HUES64 (cell line): Measurements from ENCODE around the gene ZNF524.

Source experiments
- H3K27ac ChIP-seq: 2 replicates; pipeline ENCODE4 v1.7.0; 2013; ENCODE audit warnings: low read depth, low read length, inconsistent platforms
- H3K27me3 ChIP-seq: 2 replicates; pipeline ENCODE4 v1.6.1; 2013; ENCODE audit warnings: mild to moderate bottlenecking, low read length; ENCODE audit not compliant: insufficient read depth
- H3K36me3 ChIP-seq: 2 replicates; pipeline ENCODE4 v1.6.1; 2013; ENCODE audit warnings: mild to moderate bottlenecking, low read length; ENCODE audit not compliant: insufficient read depth
- H3K4me1 ChIP-seq: 2 replicates; pipeline ENCODE4 v1.6.1; 2013; ENCODE audit warnings: mild to moderate bottlenecking, low read length, moderate library complexity; ENCODE audit not compliant: insufficient read depth
- H3K4me3 ChIP-seq: 2 replicates; pipeline ENCODE4 v1.5.1; 2013; ENCODE audit warnings: mild to moderate bottlenecking, low read length, moderate library complexity
- H3K9ac ChIP-seq: 2 replicates; pipeline ENCODE4 v1.6.1; 2013; ENCODE audit warnings: mild to moderate bottlenecking, low read depth, low read length
- H3K9me3 ChIP-seq: 2 replicates; pipeline ENCODE4 v1.6.1; 2013; ENCODE audit warnings: low read depth, low read length; ENCODE audit not compliant: insufficient read depth
- WGBS: fragments of 150-250, 120-280 bp; methylation state at CpG from one replicate; pipeline ENCODE4 v1.1.7; 2013; ENCODE audit warnings: missing lambda C conversion rate; 5-methylcytosine and 5-hydroxymethylcytosine counted together

ZNF524 gene

DNA sequence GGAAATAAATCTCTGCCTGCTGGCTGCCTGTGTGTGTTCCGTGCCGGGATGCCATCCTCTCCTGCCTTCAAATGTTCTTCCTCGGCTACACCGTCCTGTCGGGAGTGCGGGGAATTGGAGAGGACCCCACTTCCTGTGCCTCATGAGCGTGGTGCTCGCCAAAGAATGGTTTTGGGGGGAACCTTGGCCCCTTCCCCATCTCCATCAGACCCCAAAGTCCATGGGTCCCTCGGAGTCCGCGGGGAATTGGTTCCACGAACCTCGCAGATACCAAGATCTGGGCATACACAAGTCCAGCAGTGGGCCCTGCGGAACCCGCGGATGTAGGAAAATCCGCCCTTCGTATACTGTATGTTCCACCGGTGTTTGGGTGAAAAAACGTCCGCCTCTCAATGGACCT lies 3.0 kb downstream of the ZNF524 start:
- Histone ChIP-seq H3K27me3 (no peaks in the 10 kb centered on the region), H3K27ac (no peak overlapping the region), H3K36me3 (peaks cover 12% of the 10 kb centered on the region; the same call in 1 of the 2 replicates), H3K4me3 (no peak overlapping the region), H3K9me3 (no peaks in the 10 kb centered on the region), H3K9ac (no peak overlapping the region), H3K4me1 (peaks cover 14% of the 10 kb centered on the region)
- WGBS: 94% methylated on average over 21 of the region's 21 CpGs

DNA sequence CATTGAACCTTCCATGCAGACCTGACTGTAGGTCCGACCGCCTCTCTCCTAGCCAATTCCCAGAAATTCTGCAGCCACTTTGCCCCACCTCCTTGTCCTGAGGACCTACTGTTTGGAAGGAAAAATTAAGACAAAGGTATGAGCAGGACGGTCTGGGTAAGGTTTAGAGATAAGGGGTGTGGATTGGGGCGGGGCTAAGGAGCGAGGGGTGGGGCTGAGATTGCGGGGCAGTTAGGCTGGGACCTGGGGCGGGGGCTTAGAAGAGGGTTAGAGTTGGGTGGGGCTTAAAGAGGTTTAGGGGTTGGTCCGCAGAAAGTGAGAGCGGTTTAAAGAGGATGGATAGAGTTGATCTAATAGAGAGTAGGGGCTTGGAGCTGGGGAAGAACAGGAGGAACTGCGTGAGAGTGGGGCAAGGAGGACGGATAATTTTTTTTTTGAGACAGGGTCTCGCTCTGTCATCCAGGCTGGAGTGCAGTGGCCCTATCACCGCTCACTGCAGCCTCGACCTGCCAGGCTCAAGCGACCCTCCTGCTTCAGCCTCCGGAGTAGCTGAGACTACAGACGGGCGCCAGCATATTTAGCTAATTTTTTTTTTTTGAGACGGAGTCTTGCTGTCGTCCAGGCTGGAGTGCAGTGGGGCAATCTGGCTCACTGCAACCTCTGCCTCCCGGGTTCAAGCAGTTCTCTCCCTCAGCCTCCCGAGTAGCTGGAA lies 3.6 kb downstream of the ZNF524 start:
- 88% methylated on average over 22 of the region's 22 CpGs for WGBS
- H3K27me3 ChIP-seq: no peaks in the 10 kb centered on the region
- H3K9me3 ChIP-seq: no peaks in the 10 kb centered on the region
- no peak overlapping the region for H3K27ac ChIP-seq
- peaks cover 8% of the 10 kb centered on the region; the same call in 1 of the 2 replicates for H3K4me1 ChIP-seq
- H3K9ac ChIP-seq: no peak overlapping the region
- no peak overlapping the region; the same call in 1 of the 2 replicates for H3K4me3 ChIP-seq
- peaks cover 12% of the 10 kb centered on the region; the same call in 1 of the 2 replicates for H3K36me3 ChIP-seq

- H3K9ac ChIP-seq: peak overlapping the region; percentile 48
- WGBS: under 1% methylated on average over 43 of the region's 43 CpGs
These were observed 5.1 kb downstream of the ZNF524 start for GRCh38 chr19:55605207-55605636.

GRCh38 chr19:55605637-55606470 lies 5.8 kb downstream of the ZNF524 start, which contains the start of gene ZNF865:
TSS of gene ZNF865 (plus strand) at chr19:55605647. CDS start at chr19:55613619, 7,972 bp downstream.
- H3K27ac ChIP-seq: peak within 1 kb of the TSS; percentile 98
- peaks cover 20% of the 10 kb centered on the region for H3K36me3 ChIP-seq
- under 1% methylated on average over 44 of the region's 44 CpGs for WGBS
- H3K4me3 ChIP-seq: peak within 1 kb of the TSS; percentile 81
- H3K9ac ChIP-seq: peak within 1 kb of the TSS; percentile 76
- H3K4me1 ChIP-seq: peaks cover 8% of the 10 kb centered on the region; the same call in 1 of the 2 replicates
- H3K9me3 ChIP-seq: no peaks in the 10 kb centered on the region
- no peaks in the 10 kb centered on the region for H3K27me3 ChIP-seq

More at GRCh38 chr19:55605207-55605636, 5.1 kb downstream of the ZNF524 start:
- peak overlapping the region; percentile 81 for H3K4me3 ChIP-seq
- H3K4me1 ChIP-seq: peaks cover 8% of the 10 kb centered on the region; the same call in 1 of the 2 replicates
- H3K27ac ChIP-seq: peak overlapping the region; percentile 98; the same call in 1 of the 2 replicates
- peaks cover 20% of the 10 kb centered on the region for H3K36me3 ChIP-seq
- H3K27me3 ChIP-seq: no peaks in the 10 kb centered on the region
- H3K9me3 ChIP-seq: no peaks in the 10 kb centered on the region

DNA sequence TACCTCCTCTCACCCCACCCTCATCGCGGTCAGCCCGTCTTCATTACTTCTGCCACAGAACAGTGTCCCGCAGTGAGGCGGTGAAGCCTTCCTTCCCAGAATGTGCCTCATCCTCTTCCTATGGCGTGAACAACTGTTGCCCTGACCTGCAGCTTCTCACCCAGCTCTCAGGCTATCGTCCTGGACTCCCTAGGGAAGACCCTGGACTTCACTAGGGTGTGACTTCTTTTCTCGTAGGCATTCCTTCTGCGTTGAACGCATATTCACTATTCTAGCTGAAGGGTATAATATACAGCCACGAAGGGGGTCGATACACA lies 6.3 kb downstream of the ZNF524 start:
- 35% methylated on average over 12 of the region's 12 CpGs for WGBS
- H3K4me1 ChIP-seq: peaks cover 6% of the 10 kb centered on the region; the same call in 1 of the 2 replicates
- peak overlapping the region; percentile 56; the same call in 1 of the 2 replicates for H3K9ac ChIP-seq
- peaks cover 20% of the 10 kb centered on the region for H3K36me3 ChIP-seq
- H3K27ac ChIP-seq: peak overlapping the region; percentile 34; the same call in 1 of the 2 replicates
- no peaks in the 10 kb centered on the region for H3K27me3 ChIP-seq
- H3K9me3 ChIP-seq: no peaks in the 10 kb centered on the region
- peak overlapping the region; percentile 81 for H3K4me3 ChIP-seq

GRCh38 chr19:55606817-55607216 lies 6.7 kb downstream of the ZNF524 start:
- Histone ChIP-seq H3K4me3 (peak overlapping the region; percentile 81), H3K27me3 (no peaks in the 10 kb centered on the region), H3K9ac (peak overlapping the region; percentile 56; the same call in 1 of the 2 replicates), H3K27ac (peak overlapping the region; percentile 34; the same call in 1 of the 2 replicates), H3K36me3 (peaks cover 20% of the 10 kb centered on the region), H3K4me1 (peaks cover 6% of the 10 kb centered on the region; the same call in 1 of the 2 replicates), H3K9me3 (no peaks in the 10 kb centered on the region)
- 92% methylated on average over 9 of the region's 9 CpGs for WGBS

DNA sequence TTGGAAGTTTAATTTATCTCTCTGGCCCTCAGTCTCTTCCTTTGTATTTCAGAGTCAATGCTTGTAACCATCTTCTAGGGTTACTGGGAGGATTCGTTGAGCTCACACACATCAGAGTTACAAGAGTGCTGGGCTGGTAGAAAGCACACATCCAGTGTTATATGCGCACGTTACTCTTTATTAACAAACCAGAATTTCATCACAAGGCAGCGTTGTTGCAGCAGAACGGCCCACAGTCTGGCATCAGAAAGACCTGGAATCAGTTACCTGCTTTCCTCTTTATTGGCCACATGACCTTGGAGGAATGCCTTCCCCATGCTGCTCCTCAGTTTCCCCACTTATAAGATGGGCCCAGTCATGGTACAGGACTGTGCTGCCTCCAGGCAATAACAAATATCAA lies 9.2 kb downstream of the ZNF524 start:
- Histone ChIP-seq H3K27me3 (no peaks in the 10 kb centered on the region), H3K4me3 (no peak overlapping the region), H3K4me1 (peaks cover 6% of the 10 kb centered on the region; the same call in 1 of the 2 replicates), H3K36me3 (peaks cover 20% of the 10 kb centered on the region), H3K9ac (no peak overlapping the region), H3K27ac (no peak overlapping the region), H3K9me3 (no peaks in the 10 kb centered on the region)
- WGBS: 97% methylated on average over 5 of the region's 5 CpGs

DNA sequence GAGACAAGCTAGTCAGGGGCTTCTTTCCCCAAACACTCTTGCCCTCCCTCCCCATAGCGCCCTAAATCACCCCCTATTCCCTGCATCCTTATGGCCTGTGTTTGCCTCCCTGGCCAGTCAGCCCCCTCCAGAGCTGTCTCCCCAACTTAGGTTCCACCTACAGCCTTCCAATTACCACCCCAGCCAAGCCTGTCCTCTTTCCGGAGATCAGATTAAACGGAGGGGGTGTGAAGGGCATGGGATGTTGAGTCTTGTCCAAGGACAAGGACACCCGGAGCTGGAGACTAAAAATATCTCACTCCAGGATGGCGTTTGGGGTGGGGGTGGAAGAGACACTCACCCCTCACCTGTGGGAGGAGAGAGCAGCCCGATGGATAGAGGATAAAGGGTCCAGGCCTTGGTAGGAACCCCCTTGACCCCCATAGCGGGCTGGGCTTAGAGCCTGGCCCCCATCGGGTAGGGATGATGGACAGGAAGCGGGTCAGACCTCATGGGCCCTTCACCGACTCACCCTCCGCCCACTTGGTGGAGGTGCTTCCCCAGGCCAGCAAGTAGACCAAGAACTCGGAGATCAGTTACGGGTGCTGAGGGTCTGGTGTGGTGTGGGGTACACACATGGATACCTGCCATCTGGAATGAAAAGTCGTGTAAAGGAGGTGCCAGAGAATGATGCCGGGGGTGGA lies 11.4 kb downstream of the ZNF524 start:
- Histone ChIP-seq H3K27me3 (no peaks in the 10 kb centered on the region), H3K9ac (no peak overlapping the region), H3K4me1 (peaks cover 5% of the 10 kb centered on the region; the same call in 1 of the 2 replicates), H3K27ac (no peak overlapping the region), H3K4me3 (no peak overlapping the region), H3K36me3 (peaks cover 31% of the 10 kb centered on the region), H3K9me3 (no peaks in the 10 kb centered on the region)
- 95% methylated on average over 14 of the region's 15 CpGs for WGBS

DNA sequence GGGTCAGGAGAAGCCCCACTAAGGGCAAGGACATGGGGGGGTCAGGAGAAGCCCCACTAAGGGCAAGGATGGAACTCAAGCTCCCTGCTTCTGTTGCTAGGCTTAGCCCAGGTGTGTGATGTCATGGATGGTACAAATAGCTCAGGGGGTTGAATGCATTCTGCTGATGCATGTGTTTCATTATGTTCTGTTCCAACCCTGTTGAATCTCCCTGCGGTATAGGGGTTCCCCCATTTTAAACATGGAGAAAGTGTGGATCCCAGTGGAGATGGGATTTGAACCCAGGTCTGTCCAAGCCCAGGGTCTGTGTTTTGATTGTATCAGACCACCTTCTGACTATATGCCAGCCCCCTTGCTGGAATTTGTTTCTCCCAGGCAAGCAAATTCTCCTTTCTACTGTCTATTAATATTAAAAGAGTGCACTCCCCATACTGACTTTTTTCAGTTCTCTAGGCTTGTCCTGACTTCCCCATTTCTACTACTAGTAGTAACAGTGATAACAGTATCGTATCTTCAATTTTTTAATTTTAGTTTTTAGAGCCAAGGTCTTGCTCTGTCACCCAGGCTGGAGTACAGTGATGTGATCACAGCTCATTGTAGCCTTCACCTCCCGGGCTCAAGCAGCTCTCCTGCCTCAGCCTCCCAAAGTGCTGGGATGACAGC lies 12.0 kb downstream of the ZNF524 start:
- Histone ChIP-seq H3K36me3 (peaks cover 32% of the 10 kb centered on the region), H3K9me3 (no peaks in the 10 kb centered on the region), H3K9ac (no peak overlapping the region), H3K27ac (no peak overlapping the region), H3K27me3 (no peaks in the 10 kb centered on the region), H3K4me1 (no peaks in the 10 kb centered on the region), H3K4me3 (no peak overlapping the region)
- whole genome bisulfite sequencing: 97% methylated on average over 3 of the region's 3 CpGs

DNA sequence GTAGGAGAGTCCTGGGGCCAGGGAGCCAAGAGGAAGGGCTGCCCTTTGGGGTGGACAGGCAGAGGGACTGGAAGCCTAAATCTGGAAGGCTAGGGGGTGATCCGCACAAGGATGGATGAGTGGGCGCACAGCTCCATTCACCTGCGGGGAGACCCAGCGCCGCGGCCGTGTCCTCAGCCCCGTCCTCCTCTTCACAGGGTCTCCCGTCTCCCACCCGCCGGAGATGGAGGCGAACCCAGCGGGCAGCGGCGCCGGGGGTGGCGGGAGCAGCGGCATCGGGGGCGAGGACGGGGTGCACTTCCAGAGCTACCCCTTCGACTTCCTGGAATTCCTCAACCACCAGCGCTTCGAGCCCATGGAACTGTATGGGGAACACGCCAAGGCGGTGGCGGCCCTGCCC lies 13.3 kb downstream of the ZNF524 start:
- no peaks in the 10 kb centered on the region for H3K9me3 ChIP-seq
- H3K36me3 ChIP-seq: peaks cover 30% of the 10 kb centered on the region
- 95% methylated on average over 27 of the region's 27 CpGs for WGBS
- no peak overlapping the region for H3K4me3 ChIP-seq
- no peak overlapping the region for H3K9ac ChIP-seq
- H3K27ac ChIP-seq: no peak overlapping the region
- H3K27me3 ChIP-seq: no peaks in the 10 kb centered on the region
- no peaks in the 10 kb centered on the region for H3K4me1 ChIP-seq
